ENCODE results near the gene UGP2. TPM values are rescaled to one million over a fixed set of nuclear protein-coding genes. Genes with fewer than 3 reads are reported as not detected.

The UGP2 gene
- total and polyA plus RNA-seq, 10 of the 15 experiments (the other 5 are each of a cell fraction or from before 2014, with no cell fraction given), result 40.8 to 98.3 (median 76.1) TPM

DNA sequence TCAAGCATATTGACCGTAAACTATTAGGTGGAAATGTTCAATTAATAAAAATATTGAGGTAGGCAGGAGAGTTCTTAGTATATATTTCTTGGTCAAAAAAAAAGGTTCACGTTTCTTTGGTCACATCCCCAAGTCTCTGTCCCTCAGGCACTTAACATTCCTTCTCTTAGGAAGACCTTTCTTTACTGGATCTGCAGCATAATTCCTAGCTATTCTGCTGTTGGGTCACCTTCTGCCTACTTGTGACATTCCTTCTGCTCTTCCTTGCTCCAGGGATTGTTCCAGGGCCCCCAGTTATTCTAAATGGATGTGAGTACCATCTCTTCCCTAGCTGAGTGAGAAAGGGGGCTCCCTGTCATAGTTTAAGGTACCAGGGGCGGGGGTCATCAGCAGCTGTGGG, 4.2 kb downstream of the UGP2 start (continued):
- TF ChIP-seq KLF5 (IDR thresholded peaks at IDR 0.05; ENCODE audit: partially characterized antibody), result no peak
- no peak for TF ChIP-seq HCFC1 (IDR thresholded peaks at IDR 0.05; ENCODE audit: low read length)
- TF ChIP-seq, protein P1, sequence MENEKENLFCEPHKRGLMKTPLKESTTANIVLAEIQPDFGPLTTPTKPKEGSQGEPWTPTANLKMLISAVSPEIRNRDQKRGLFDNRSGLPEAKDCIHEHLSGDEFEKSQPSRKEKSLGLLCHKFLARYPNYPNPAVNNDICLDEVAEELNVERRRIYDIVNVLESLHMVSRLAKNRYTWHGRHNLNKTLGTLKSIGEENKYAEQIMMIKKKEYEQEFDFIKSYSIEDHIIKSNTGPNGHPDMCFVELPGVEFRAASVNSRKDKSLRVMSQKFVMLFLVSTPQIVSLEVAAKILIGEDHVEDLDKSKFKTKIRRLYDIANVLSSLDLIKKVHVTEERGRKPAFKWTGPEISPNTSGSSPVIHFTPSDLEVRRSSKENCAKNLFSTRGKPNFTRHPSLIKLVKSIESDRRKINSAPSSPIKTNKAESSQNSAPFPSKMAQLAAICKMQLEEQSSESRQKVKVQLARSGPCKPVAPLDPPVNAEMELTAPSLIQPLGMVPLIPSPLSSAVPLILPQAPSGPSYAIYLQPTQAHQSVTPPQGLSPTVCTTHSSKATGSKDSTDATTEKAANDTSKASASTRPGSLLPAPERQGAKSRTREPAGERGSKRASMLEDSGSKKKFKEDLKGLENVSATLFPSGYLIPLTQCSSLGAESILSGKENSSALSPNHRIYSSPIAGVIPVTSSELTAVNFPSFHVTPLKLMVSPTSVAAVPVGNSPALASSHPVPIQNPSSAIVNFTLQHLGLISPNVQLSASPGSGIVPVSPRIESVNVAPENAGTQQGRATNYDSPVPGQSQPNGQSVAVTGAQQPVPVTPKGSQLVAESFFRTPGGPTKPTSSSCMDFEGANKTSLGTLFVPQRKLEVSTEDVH (IDR thresholded peaks at IDR 0.05; ENCODE audit: low read depth, partially characterized antibody), result no peak
- no peak for TF ChIP-seq TCF7 (IDR thresholded peaks at IDR 0.05; ENCODE audit: borderline replicate concordance)
- TF ChIP-seq CREM (IDR thresholded peaks at IDR 0.05; ENCODE audit: low read depth), result no peak
- TF ChIP-seq CHD2 (IDR thresholded peaks at IDR 0.05; ENCODE audit: borderline replicate concordance, low read depth, low read length), result no peak

DNA sequence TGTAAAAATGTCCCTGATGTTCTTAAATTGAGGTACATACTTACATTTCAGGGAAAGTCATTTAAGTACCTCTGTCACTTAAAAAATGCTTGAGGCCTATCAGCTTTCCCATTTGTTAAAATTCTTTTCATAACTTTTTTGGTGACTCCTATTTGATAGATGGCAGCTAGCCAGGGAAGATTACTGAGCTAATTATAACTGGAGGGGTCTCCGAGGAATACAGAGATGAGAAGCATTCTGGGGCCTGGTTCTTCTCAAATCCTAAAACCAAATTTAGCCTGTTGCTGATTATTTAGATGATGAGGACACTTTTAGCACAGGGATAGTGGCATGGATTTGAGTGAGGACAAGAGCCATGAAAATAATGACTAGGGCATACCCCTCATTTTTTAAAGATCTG, 4.8 kb downstream of the UGP2 start:
- intact Hi-C loops (cut with micrococcal nuclease; ENCODE audit: unreplicated experiment), result no loop called here
- CTCF ChIA-PET, result interaction anchor here (2.9 to 4.0 kb wide), 2 partner anchors 13 to 147 kb away, joined by 8 to 36 read pairs; no protein-coding TSS in a partner anchor
- WGBS (ENCODE audit: insufficient coverage, insufficient replicate concordance, low lambda C conversion rate, missing lambda C conversion rate), result 95% methylated on average over 1 of the region's 1 CpG
- TF ChIP-seq SREBF2 (IDR thresholded peaks at IDR 0.05; ENCODE audit: low read length) (no peak), TCF12 (IDR thresholded peaks at IDR 0.05; ENCODE audit: low read depth, low read length) (no peak), RB1 (IDR thresholded peaks at IDR 0.05; ENCODE audit: borderline replicate concordance) (no peak), TAF1 (IDR thresholded peaks at IDR 0.05; ENCODE audit: borderline replicate concordance, low read depth, low read length) (no peak), CEBPB (IDR thresholded peaks at IDR 0.05; ENCODE audit: borderline replicate concordance in 1 of 2, low read depth in 2 of 2, low read length in 2 of 2) (no peak)
- TF ChIP-seq, protein P2, sequence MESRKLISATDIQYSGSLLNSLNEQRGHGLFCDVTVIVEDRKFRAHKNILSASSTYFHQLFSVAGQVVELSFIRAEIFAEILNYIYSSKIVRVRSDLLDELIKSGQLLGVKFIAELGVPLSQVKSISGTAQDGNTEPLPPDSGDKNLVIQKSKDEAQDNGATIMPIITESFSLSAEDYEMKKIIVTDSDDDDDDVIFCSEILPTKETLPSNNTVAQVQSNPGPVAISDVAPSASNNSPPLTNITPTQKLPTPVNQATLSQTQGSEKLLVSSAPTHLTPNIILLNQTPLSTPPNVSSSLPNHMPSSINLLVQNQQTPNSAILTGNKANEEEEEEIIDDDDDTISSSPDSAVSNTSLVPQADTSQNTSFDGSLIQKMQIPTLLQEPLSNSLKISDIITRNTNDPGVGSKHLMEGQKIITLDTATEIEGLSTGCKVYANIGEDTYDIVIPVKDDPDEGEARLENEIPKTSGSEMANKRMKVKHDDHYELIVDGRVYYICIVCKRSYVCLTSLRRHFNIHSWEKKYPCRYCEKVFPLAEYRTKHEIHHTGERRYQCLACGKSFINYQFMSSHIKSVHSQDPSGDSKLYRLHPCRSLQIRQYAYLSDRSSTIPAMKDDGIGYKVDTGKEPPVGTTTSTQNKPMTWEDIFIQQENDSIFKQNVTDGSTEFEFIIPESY (IDR thresholded peaks at IDR 0.05), result no peak
- TF ChIP-seq, protein P3, sequence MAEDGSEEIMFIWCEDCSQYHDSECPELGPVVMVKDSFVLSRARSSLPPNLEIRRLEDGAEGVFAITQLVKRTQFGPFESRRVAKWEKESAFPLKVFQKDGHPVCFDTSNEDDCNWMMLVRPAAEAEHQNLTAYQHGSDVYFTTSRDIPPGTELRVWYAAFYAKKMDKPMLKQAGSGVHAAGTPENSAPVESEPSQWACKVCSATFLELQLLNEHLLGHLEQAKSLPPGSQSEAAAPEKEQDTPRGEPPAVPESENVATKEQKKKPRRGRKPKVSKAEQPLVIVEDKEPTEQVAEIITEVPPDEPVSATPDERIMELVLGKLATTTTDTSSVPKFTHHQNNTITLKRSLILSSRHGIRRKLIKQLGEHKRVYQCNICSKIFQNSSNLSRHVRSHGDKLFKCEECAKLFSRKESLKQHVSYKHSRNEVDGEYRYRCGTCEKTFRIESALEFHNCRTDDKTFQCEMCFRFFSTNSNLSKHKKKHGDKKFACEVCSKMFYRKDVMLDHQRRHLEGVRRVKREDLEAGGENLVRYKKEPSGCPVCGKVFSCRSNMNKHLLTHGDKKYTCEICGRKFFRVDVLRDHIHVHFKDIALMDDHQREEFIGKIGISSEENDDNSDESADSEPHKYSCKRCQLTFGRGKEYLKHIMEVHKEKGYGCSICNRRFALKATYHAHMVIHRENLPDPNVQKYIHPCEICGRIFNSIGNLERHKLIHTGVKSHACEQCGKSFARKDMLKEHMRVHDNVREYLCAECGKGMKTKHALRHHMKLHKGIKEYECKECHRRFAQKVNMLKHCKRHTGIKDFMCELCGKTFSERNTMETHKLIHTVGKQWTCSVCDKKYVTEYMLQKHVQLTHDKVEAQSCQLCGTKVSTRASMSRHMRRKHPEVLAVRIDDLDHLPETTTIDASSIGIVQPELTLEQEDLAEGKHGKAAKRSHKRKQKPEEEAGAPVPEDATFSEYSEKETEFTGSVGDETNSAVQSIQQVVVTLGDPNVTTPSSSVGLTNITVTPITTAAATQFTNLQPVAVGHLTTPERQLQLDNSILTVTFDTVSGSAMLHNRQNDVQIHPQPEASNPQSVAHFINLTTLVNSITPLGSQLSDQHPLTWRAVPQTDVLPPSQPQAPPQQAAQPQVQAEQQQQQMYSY (CRISPR knock-in tag; IDR thresholded peaks at IDR 0.05), result no peak
- TF ChIP-seq, protein P4, sequence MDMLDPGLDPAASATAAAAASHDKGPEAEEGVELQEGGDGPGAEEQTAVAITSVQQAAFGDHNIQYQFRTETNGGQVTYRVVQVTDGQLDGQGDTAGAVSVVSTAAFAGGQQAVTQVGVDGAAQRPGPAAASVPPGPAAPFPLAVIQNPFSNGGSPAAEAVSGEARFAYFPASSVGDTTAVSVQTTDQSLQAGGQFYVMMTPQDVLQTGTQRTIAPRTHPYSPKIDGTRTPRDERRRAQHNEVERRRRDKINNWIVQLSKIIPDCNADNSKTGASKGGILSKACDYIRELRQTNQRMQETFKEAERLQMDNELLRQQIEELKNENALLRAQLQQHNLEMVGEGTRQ (IDR thresholded peaks at IDR 0.05; ENCODE audit: borderline replicate concordance, low read depth, low read length), result no peak

More for the DNA sequence above, 4.8 kb downstream of the UGP2 start:
- Histone ChIP-seq H3K9ac (ENCODE audit: control insufficient read depth, insufficient read depth, low read length) (no peak overlapping the region), H3K4me3 (no peak overlapping the region), H3K9me3 (replicated peaks; ENCODE audit: control insufficient read depth, insufficient read depth, low read length) (peaks cover 4% of the 10 kb centered on the region; the same call in 2 of the 3 replicates), H4K20me1 (ENCODE audit: control insufficient read depth, insufficient read depth) (0 out of 2 replicates have a peak, but pooled peaks cover 3% of the 10 kb centered on the region), H3K79me2 (ENCODE audit: control insufficient read depth, insufficient read depth, low read length) (peaks cover 82% of the 10 kb centered on the region), H3K4me1 (ENCODE audit: control insufficient read depth, insufficient read depth, low read length) (no peaks in the 10 kb centered on the region), H3K4me2 (ENCODE audit: control insufficient read depth, insufficient read depth) (no peak overlapping the region), H3K27ac (ENCODE audit: control insufficient read depth, insufficient read depth) (no peak overlapping the region), H3K36me3 (ENCODE audit: control insufficient read depth in 2 of 2, insufficient read depth in 2 of 2, low read length in 1 of 2) (no peaks in the 10 kb centered on the region), H2AFZ (ENCODE audit: control insufficient read depth, low read depth, low read length) (no peak overlapping the region), H3K27me3 (replicated peaks in 1 of 2; ENCODE audit: control insufficient read depth in 2 of 2, insufficient read depth in 2 of 2, low read length in 1 of 2) (no peaks in the 10 kb centered on the region)
- DNase-seq (ENCODE audit: low read depth, low spot score) (no peak), FAIRE-seq (no peak), ATAC-seq (no peak)
- ChIA-PET POLR2A (interaction anchor here (0.6 to 1.5 kb wide), 3 partner anchors 8 to 1141 kb away, joined by 4 to 6 read pairs (median 6); no protein-coding TSS in a partner anchor), SMC1A (ENCODE audit: uncharacterized antibody, unreplicated experiment) (interaction anchor here (1.1 to 7.6 kb wide), 4 partner anchors 7 to 64 kb away, joined by 3 to 90 read pairs (median 35); no protein-coding TSS in a partner anchor), RAD21 (ENCODE audit: unreplicated experiment) (no interaction called here)
- no TSS peak for BruUV-seq (replicated peaks)
- in situ Hi-C loops (cut with MboI), result no loop called here
